ENCODE measurements around the gene SLC22A13.
"Not testable (repeated sequence)": the region's sequence is repeated elsewhere in the genome, so short reads cannot be mapped to it uniquely, and the experiment has no call there.

The SLC22A13 gene

DNA sequence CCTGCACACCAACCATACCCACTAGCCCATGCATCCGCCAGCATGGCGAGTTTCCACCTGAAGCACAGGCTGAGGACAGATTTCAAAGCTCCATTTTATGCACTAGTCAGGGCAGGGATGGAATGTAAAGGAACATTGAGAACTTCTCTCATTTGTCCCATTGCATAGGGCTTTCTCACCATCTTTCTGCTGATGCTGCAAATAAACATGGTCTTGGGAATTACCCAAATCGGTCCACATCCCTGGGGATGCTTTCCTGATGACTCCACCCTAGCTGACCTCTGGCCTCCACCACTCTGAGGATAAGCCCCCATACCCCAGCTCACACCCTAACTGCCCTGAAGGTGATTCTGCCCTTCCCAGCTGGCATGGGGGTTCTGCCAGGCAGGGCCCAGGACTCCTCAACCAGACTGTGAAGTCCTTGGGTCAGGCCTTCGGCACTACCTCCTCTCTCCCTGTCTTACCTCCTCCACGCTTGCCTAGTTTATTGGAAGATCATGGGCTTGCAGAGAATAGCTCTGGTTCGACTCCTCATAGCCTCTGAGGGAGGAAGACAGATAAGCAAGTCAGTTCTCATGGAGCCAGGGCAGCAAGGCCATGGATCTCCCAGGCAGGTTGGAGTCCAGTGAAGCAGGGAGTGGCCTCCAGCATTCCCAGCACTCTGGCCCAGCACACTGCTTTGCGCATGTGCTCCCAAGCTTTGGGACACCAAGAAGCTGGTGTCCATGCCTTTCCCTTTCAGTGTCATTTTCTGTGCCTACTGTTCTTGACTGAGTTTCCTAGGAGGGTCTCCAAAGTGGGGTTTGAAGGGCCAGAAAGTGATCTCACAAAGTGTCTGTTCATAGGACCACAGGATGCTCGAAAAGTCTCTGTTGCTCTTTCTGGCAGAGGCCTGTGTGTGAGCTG, 53.4 kb downstream of the SLC22A13 start:
- DNase-seq (ENCODE audit: low read depth, low spot score) = no peak
- no peak overlapping the region for H3K4me3 ChIP-seq (ENCODE audit: low read length)

DNA sequence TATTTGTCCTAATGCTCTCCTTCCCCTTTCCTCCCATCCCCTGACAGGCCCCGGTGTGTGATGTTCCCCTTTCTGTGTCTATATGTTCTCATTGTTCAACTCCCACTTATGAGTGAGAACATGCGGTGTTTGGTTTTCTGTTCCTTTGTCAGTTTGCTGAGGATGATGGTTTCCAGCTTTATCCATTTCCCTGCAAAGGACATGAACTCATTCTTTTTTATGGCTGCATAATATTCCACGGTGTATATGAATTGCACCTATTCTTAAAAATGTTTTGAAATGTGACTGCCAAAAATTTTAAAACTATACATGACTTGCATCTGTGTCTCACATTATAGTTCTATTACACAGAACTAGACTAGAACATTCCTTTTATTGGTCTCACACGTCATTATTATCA, 55.0 kb downstream of the SLC22A13 start:
- H3K4me3 ChIP-seq (ENCODE audit: low read length); DNase-seq (ENCODE audit: low read depth, low spot score): not testable (repeated sequence)

DNA sequence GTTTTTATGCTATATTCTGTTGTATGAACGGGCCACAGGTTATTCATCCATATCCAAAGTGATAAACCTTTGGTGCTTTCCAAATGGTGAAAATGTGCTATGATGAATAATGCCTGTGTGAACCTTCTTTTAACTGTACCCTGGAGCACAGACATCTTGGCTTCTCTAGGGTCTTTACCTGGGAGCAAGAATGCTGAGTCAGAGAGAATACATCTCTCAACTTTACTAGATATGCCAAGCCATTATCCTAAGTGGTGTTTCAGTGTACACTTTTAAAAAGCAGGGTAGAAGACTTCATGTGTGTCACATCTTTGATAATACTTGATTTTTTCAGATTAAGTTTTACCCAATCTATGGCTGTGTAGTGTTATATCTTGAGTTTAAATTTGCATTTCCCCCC, 57.4 kb downstream of the SLC22A13 start:
- no peak overlapping the region for H3K4me3 ChIP-seq (ENCODE audit: low read length)
- DNase-seq (ENCODE audit: low read depth, low spot score) = no peak

DNA sequence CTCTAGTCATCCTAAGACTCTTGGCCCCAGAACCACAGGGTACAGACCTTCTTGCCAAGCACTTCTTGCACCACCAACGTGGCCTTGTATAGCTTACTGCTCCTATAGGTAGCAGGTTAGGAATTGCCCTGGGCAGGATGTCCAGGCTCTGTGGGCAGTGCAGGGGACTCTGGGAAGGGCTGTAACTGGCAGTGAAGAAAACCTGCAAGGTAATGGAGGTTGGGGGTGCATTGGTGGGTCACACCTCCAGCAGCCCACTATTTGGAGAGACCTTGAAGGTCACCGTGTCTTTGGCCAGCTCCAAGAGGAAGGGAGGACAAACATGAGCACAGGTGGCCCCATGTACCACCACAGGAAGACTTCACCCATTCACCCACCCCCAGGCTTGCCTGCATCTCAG, 59.6 kb downstream of the SLC22A13 start:
- DNase-seq (ENCODE audit: low read depth, low spot score) = no peak
- no peak overlapping the region for H3K4me3 ChIP-seq (ENCODE audit: low read length)

DNA sequence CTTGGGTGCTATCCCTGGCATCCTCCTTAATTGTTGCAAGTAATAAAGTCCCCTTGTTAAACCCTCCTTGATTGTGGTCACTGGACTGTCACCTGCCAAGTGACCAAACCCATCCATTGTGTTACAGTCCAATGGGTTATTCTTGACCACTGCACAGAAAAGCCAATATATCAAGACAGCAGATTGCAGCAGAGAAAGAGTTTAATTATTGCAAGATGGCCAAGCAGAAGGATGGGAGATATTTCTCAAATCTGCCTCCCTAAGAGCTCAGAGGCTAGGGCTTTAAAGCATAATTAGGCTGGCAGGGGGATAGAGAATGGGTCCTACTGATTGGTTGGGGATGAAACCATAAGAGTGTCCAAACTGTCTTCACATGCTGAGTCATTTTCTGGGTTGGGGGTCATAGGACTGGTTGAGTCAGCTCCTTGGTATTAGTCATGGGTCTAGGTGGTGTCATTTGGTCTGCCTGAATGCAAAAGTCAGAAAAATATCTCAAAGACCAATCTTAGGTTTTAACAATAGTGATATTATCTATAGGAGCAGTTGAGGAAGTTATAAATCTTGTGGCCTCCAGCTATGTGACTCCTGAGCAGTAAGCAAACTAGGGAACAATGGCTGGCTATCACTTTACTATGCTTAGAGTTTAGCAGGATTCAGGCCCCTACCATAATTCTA, 61.9 kb downstream of the SLC22A13 start:
- DNase-seq (ENCODE audit: low read depth, low spot score) = no peak
- H3K4me3 ChIP-seq (ENCODE audit: low read length) = no peak overlapping the region
